H9 (cell line): ENCODE data around the gene INSRR. TPM values are rescaled to one million over a fixed set of nuclear protein-coding genes. Genes with fewer than 3 reads are reported as not detected.

Experiments
- DNase-seq: peaks from one replicate; pipeline ENCODE4 v3.0.0-alpha.2; 2017
- H2AFZ ChIP-seq: one replicate; pipeline ENCODE4 v1.6.1; 2013; ENCODE audit warnings: mild to moderate bottlenecking, low read length, control low read depth, moderate library complexity
- H2AK5ac ChIP-seq: 2 replicates; pipeline ENCODE4 v1.6.1; 2013; ENCODE audit warnings: low read length, control low read depth, mixed read lengths; ENCODE audit not compliant: insufficient read length
- H2BK120ac ChIP-seq: one replicate; pipeline ENCODE4 v1.6.1; 2013; ENCODE audit warnings: low read depth, mild to moderate bottlenecking, low read length, control low read depth, inconsistent platforms; ENCODE audit not compliant: poor library complexity, severe bottlenecking
- H2BK12ac ChIP-seq: 2 replicates; pipeline ENCODE4 v1.6.1; 2013; ENCODE audit warnings: low read length, control low read depth, mixed read lengths, low read depth; ENCODE audit not compliant: insufficient read length
- H2BK15ac ChIP-seq: 2 replicates; pipeline ENCODE4 v1.6.1; 2013; ENCODE audit warnings: low read depth, low read length, control low read depth
- H2BK20ac ChIP-seq: one replicate; pipeline ENCODE4 v1.6.1; 2013; ENCODE audit warnings: low read depth, mild to moderate bottlenecking, low read length, control low read depth, inconsistent platforms; ENCODE audit not compliant: poor library complexity, severe bottlenecking
- H2BK5ac ChIP-seq: 2 replicates; pipeline ENCODE4 v1.6.1; 2013; ENCODE audit warnings: low read length, control low read depth, mixed read lengths; ENCODE audit not compliant: insufficient read length
- H3K14ac ChIP-seq: 2 replicates; pipeline ENCODE4 v1.6.1; 2013; ENCODE audit warnings: low read length, control low read depth; ENCODE audit not compliant: insufficient read depth
- H3K18ac ChIP-seq: 2 replicates; pipeline ENCODE4 v1.6.1; 2013; ENCODE audit warnings: low read depth, mild to moderate bottlenecking, mixed read lengths, low read length, control low read depth; ENCODE audit not compliant: insufficient read length
- H3K23ac ChIP-seq: 2 replicates; pipeline ENCODE4 v1.6.1; 2013; ENCODE audit warnings: low read length, control low read depth, mixed read lengths, low read depth; ENCODE audit not compliant: insufficient read length
- H3K23me2 ChIP-seq: 2 replicates; pipeline ENCODE4 v1.6.1; 2013; ENCODE audit warnings: low read depth, mild to moderate bottlenecking, mixed read lengths, low read length, control low read depth; ENCODE audit not compliant: insufficient read length, poor library complexity, severe bottlenecking
- H3K27ac ChIP-seq: 2 replicates; pipeline ENCODE4 v1.5.1; 2013; ENCODE audit warnings: low read length, control low read depth, mixed read lengths, low read depth; ENCODE audit not compliant: insufficient read length
- H3K27me3 ChIP-seq: 2 replicates; pipeline ENCODE4 v1.6.1; 2013; ENCODE audit warnings: low read length, control low read depth, inconsistent platforms; ENCODE audit not compliant: insufficient read depth
- H3K4ac ChIP-seq: 2 replicates; pipeline ENCODE4 v1.6.1; 2013; ENCODE audit warnings: low read depth, mild to moderate bottlenecking, control low read depth, inconsistent platforms, low read length, moderate library complexity
- H3K4me1 ChIP-seq: 2 replicates; pipeline ENCODE4 v1.6.1; 2013; ENCODE audit warnings: low read length, control low read depth, inconsistent platforms; ENCODE audit not compliant: insufficient read depth
- H3K4me2 ChIP-seq: 2 replicates; pipeline ENCODE4 v1.6.1; 2013; ENCODE audit warnings: low read length, control low read depth, mixed read lengths; ENCODE audit not compliant: insufficient read length, insufficient read depth
- H3K56ac ChIP-seq: 2 replicates; pipeline ENCODE4 v1.6.1; 2013; ENCODE audit warnings: low read depth, mild to moderate bottlenecking, mixed read lengths, low read length, control low read depth; ENCODE audit not compliant: insufficient read length
- H3K79me1 ChIP-seq: 2 replicates; pipeline ENCODE4 v1.6.1; 2013; ENCODE audit warnings: low read depth, mild to moderate bottlenecking, moderate library complexity, low read length, control low read depth, inconsistent platforms; ENCODE audit not compliant: insufficient read depth, poor library complexity, severe bottlenecking
- H3K79me2 ChIP-seq: 2 replicates; pipeline ENCODE4 v1.6.1; 2013; ENCODE audit warnings: low read length, control low read depth, inconsistent platforms; ENCODE audit not compliant: insufficient read depth
- H3K9ac ChIP-seq: 2 replicates; pipeline ENCODE4 v1.6.1; 2013; ENCODE audit warnings: low read length, control low read depth, mixed read lengths; ENCODE audit not compliant: insufficient read length; ENCODE audit errors: extremely low read depth
- H3K9me3 ChIP-seq: one replicate; pipeline ENCODE4 v1.6.1; 2013; ENCODE audit warnings: low read depth, low read length, inconsistent platforms; ENCODE audit not compliant: control insufficient read depth
- H3T11ph ChIP-seq: one replicate; pipeline ENCODE4 v1.6.1; 2013; ENCODE audit warnings: mild to moderate bottlenecking, low read length, control low read depth, inconsistent platforms
- H4K20me1 ChIP-seq: one replicate; pipeline ENCODE4 v1.6.1; 2013; ENCODE audit not compliant: control insufficient read depth, insufficient read length, insufficient read depth
- H4K5ac ChIP-seq: 2 replicates; pipeline ENCODE4 v1.6.1; 2013; ENCODE audit warnings: low read depth, mild to moderate bottlenecking, mixed read lengths, low read length, control low read depth; ENCODE audit not compliant: insufficient read length
- H4K8ac ChIP-seq: replicated peaks from 2 replicates; pipeline ENCODE4 v1.6.1; 2013; ENCODE audit warnings: low read length, control low read depth, mixed read lengths, low read depth; ENCODE audit not compliant: insufficient read length
- H4K91ac ChIP-seq: 2 replicates; pipeline ENCODE4 v1.6.1; 2013; ENCODE audit warnings: low read depth, mild to moderate bottlenecking, moderate library complexity, mixed read lengths, low read length, control low read depth; ENCODE audit not compliant: insufficient read length
- H3K27ac Mint-ChIP-seq, 3 experiments: 2 replicates in 2 of 3; 3 replicates in 1 of 3; pipeline ENCODE4 v1.8.0; 2020 to 2021; ENCODE audit warnings: mixed read lengths in 3 of 3, mild to moderate bottlenecking in 1 of 3, moderate library complexity in 1 of 3
- H3K27me3 Mint-ChIP-seq: 2 replicates; pipeline ENCODE4 v1.8.0; 2021; ENCODE audit warnings: low read depth, mild to moderate bottlenecking, moderate library complexity, mixed read lengths
- H3K36me3 Mint-ChIP-seq, 3 experiments: 2 replicates in 2 of 3; 3 replicates in 1 of 3; pipeline ENCODE4 v1.8.0; 2020 to 2021; ENCODE audit warnings: low read depth in 3 of 3, mixed read lengths in 3 of 3; ENCODE audit not compliant: insufficient read depth in 1 of 3
- H3K4me1 Mint-ChIP-seq, 2 experiments: 2 replicates each; pipeline ENCODE4 v1.8.0; 2020; ENCODE audit warnings: mixed read lengths in 2 of 2
- H3K4me3 Mint-ChIP-seq, 2 experiments: 2 replicates in 1 of 2; 3 replicates in 1 of 2; pipeline ENCODE4 v1.8.0; 2020 to 2021; ENCODE audit warnings: mild to moderate bottlenecking in 2 of 2, mixed read lengths in 2 of 2, moderate library complexity in 1 of 2
- H3K9me3 Mint-ChIP-seq, 2 experiments: 2 replicates in 1 of 2; 3 replicates in 1 of 2; pipeline ENCODE4 v1.8.0; 2020; ENCODE audit warnings: mild to moderate bottlenecking in 2 of 2, mixed read lengths in 2 of 2, moderate library complexity in 1 of 2
- CTCF ChIP-seq: fragments of 200-600 bp; sonication (generic); conservative IDR thresholded peaks from 3 replicates; pipeline ENCODE4 v1.8.0; 2021; ENCODE audit warnings: antibody characterized with exemption, mild to moderate bottlenecking
- WGBS: extraction: QIAGEN DNeasy Blood & Tissue Kit; methylation state at CpG from one replicate; pipeline ENCODE4 v1.1.7; 2013; ENCODE audit warnings: missing lambda C conversion rate, low lambda C conversion rate, mixed read lengths; ENCODE audit not compliant: insufficient read length; ENCODE audit errors: extremely low coverage; 5-methylcytosine and 5-hydroxymethylcytosine counted together
- total RNA-seq: library from RNA; stranded (reverse); gene quantifications from 2 replicates; pipeline ENCODE4 v1.2.1, GENCODE V29; 2021

INSRR gene
- total RNA-seq, 1 experiment from 2014 or later: not detected

- Histone ChIP-seq H2BK120ac (no peak overlapping the region), H4K91ac (no peak overlapping the region), H3K79me2 (no peaks in the 10 kb centered on the region), H3K4me2 (peak overlapping the region; percentile 19), H3K4me1 (peaks cover 2% of the 10 kb centered on the region; the same call in 1 of the 2 replicates), H3K79me1 (no peaks in the 10 kb centered on the region), H3K9ac (no peak overlapping the region), H3K56ac (no peak overlapping the region), H3K27ac (no peak overlapping the region), H2BK15ac (no peak overlapping the region), H2AFZ (no peak overlapping the region), H3K23ac (no peak overlapping the region), H3K4ac (no peak overlapping the region), H2BK12ac (no peak overlapping the region), H4K20me1 (no peaks in the 10 kb centered on the region), H3K23me2 (no peaks in the 10 kb centered on the region), H3K18ac (no peak overlapping the region), H2BK5ac (no peak overlapping the region), H3K27me3 (peaks cover 10% of the 10 kb centered on the region; the same call in 1 of the 2 replicates), H3T11ph (no peak overlapping the region), H2AK5ac (no peak overlapping the region), H2BK20ac (no peak overlapping the region), H4K5ac (no peak overlapping the region), H3K9me3 (no peaks in the 10 kb centered on the region), H3K14ac (no peak overlapping the region), H4K8ac (no peak overlapping the region)
- no CpG with 5 or more reads among the region's 6 CpGs for WGBS
- TF ChIP-seq CTCF: no peak
- Mint-ChIP-seq H3K27ac (no peak overlapping the region), H3K9me3 (no peaks in the 10 kb centered on the region; a peak in 2 of 5 replicates), H3K4me3 (peak overlapping the region in 1 of 2 experiments; percentile 63; a peak in 1 of 5 replicates), H3K4me1 (peaks cover 40 to 62% of the 10 kb centered on the region in 2 experiments), H3K36me3 (no peaks in the 10 kb centered on the region), H3K27me3 (peaks cover 80% of the 10 kb centered on the region)
- no peak for DNase-seq
These were observed 28.8 kb upstream of the INSRR start for GRCh38 chr1:156887734-156888133.
